Measurements from ENCODE around the gene ITPKC. TPM values are rescaled to one million over a fixed set of nuclear protein-coding genes. Genes with fewer than 3 reads are reported as not detected.

The ITPKC gene
- total RNA-seq, 2 experiments from 2014 or later = 5.5 to 6.5 TPM

DNA sequence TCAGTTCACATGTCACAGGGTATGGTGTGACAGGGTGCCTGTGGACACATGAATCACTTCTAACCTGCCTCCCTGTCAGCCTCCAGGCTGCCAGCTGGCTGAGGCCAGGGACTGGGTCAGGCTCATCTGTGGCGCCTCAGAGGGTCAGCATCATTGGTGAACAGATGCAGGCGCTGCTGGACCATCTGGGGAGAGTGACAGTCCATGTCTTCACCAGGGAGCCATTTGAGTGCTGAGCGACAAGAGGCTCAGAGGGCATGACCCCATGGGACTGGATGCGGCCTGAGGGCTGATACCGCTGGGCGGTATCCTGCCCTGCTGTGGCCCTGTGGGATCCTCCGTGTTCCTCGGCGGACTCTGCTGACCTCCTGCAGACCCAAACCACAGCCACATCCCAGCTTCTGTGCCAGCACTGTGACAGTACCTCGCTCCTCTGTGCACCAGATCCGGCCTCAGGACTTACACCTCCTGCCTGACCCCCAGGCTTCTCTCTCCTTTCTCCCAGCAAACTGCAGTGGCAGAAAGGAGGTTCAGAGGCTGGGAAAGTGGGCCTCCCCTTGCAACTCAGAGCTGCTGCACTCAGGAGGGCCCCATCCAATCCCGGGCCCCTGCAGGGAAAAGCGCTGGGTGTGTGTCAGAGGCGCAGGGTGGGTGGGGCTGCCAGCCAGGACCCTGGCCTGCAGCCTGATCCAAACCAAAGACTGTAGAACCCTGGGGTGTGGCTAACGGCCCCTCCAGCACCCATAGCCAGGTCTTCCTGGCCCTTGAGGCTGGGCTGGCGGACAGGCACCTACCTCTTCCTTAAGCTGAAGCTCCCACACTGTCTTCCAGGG, 23.2 kb downstream of the ITPKC start:
- H3K27ac ChIP-seq (ENCODE audit: low read depth, low read length, poor library complexity, severe bottlenecking) = no peak overlapping the region
- no peaks in the 10 kb centered on the region for H3K4me1 ChIP-seq (ENCODE audit: insufficient read depth, low read length, poor library complexity, severe bottlenecking)
- intact Hi-C loops (cut with micrococcal nuclease; ENCODE audit: unreplicated experiment) = no loop called here
- no peaks in the 10 kb centered on the region for H3K9me3 ChIP-seq (ENCODE audit: low read length)
- BruUV-seq (replicated peaks) = no TSS peak
- H3K36me3 ChIP-seq (ENCODE audit: insufficient read depth, low read length) = peaks cover 14% of the 10 kb centered on the region; the same call in 1 of the 2 replicates
- H3K9me2 ChIP-seq (ENCODE audit: insufficient read depth, low read length) = no peaks in the 10 kb centered on the region
- no peaks in the 10 kb centered on the region for H4K20me1 ChIP-seq (ENCODE audit: insufficient read depth, low read length)
- ChIA-PET CTCF (ENCODE audit: unreplicated experiment) (no interaction called here), POLR2A (interaction anchor here (1.2 kb wide), 1 partner anchor 10 kb away, joined by 4 read pairs; the partner anchor contains the start of genes ACTMAP and SNRPA)
- H3K4me3 ChIP-seq (ENCODE audit: low read depth, low read length, poor library complexity, severe bottlenecking) = no peak overlapping the region
- H2AFZ ChIP-seq (ENCODE audit: low read length) = no peak overlapping the region
- TF ChIP-seq, protein P1, sequence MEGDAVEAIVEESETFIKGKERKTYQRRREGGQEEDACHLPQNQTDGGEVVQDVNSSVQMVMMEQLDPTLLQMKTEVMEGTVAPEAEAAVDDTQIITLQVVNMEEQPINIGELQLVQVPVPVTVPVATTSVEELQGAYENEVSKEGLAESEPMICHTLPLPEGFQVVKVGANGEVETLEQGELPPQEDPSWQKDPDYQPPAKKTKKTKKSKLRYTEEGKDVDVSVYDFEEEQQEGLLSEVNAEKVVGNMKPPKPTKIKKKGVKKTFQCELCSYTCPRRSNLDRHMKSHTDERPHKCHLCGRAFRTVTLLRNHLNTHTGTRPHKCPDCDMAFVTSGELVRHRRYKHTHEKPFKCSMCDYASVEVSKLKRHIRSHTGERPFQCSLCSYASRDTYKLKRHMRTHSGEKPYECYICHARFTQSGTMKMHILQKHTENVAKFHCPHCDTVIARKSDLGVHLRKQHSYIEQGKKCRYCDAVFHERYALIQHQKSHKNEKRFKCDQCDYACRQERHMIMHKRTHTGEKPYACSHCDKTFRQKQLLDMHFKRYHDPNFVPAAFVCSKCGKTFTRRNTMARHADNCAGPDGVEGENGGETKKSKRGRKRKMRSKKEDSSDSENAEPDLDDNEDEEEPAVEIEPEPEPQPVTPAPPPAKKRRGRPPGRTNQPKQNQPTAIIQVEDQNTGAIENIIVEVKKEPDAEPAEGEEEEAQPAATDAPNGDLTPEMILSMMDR (conservative IDR thresholded peaks at IDR 0.05; ENCODE audit: low read length) = no peak
- TF ChIP-seq EZH2phosphoT487 (IDR thresholded peaks at IDR 0.05; ENCODE audit: borderline replicate concordance, low read depth, low read length) = no peak
- no peak overlapping the region for H3K4me2 ChIP-seq (ENCODE audit: low read length)
- no peaks in the 10 kb centered on the region for H3K79me2 ChIP-seq (ENCODE audit: insufficient read depth, low read depth, low read length)
- DNase-seq (ENCODE audit: low spot score) = no peak

DNA sequence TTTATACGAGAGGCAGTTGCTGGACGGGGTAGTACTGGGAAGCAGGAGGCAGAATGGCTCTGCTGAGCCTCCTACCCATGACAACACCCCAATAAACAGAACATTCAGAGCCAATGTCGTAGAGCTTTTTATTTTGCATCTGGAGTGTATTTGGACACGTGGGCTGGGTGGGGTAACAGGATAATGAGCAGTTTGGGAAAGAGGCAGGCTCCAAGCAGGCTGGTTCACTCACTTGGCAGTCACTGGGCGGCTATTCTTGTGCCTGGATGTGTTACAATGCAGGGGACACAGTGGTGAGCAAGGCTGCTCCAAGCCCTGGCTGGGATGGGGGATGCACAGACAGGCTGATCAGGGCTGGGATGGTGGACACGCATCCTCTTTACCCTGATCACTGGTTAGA, 23.8 kb downstream of the ITPKC start:
- intact Hi-C loops (cut with micrococcal nuclease; ENCODE audit: unreplicated experiment) = no loop called here
- CTCF ChIA-PET (ENCODE audit: unreplicated experiment) = interaction anchor here (0.6 kb wide), 1 partner anchor 11 kb away, joined by 5 read pairs; no protein-coding TSS in a partner anchor
- no peaks in the 10 kb centered on the region for H4K20me1 ChIP-seq (ENCODE audit: insufficient read depth, low read length)
- no peak overlapping the region for H2AFZ ChIP-seq (ENCODE audit: low read length)
- H3K79me2 ChIP-seq (ENCODE audit: insufficient read depth, low read depth, low read length) = no peaks in the 10 kb centered on the region
- TF ChIP-seq, protein P1 (conservative IDR thresholded peaks at IDR 0.05; ENCODE audit: low read length) = no peak
- TF ChIP-seq EZH2phosphoT487 (IDR thresholded peaks at IDR 0.05; ENCODE audit: borderline replicate concordance, low read depth, low read length) = no peak
- H3K27ac ChIP-seq (ENCODE audit: low read depth, low read length, poor library complexity, severe bottlenecking) = no peak overlapping the region
- H3K4me3 ChIP-seq (ENCODE audit: low read depth, low read length, poor library complexity, severe bottlenecking) = no peak overlapping the region
- H3K9me2 ChIP-seq (ENCODE audit: insufficient read depth, low read length) = no peaks in the 10 kb centered on the region
- no TSS peak for BruUV-seq (replicated peaks)
- H3K4me1 ChIP-seq (ENCODE audit: insufficient read depth, low read length, poor library complexity, severe bottlenecking) = no peaks in the 10 kb centered on the region
- POLR2A ChIA-PET = interaction anchor here (1.2 kb wide), 1 partner anchor 10 kb away, joined by 4 read pairs; the partner anchor contains the start of genes ACTMAP and SNRPA
- peaks cover 14% of the 10 kb centered on the region; the same call in 1 of the 2 replicates for H3K36me3 ChIP-seq (ENCODE audit: insufficient read depth, low read length)
- no peaks in the 10 kb centered on the region for H3K9me3 ChIP-seq (ENCODE audit: low read length)
- H3K4me2 ChIP-seq (ENCODE audit: low read length) = no peak overlapping the region
- DNase-seq (ENCODE audit: low spot score) = no peak
